K562 treated with DMSO at 1 percent for 12 hours (cell line): ENCODE data around the gene WDR11. TPM values are rescaled to one million over a fixed set of nuclear protein-coding genes. Genes with fewer than 3 reads are reported as not detected.

Experiments
- total RNA-seq: library from RNA; unstranded; fragments of 300-600 nt; gene quantifications from 2 replicates; pipeline ENCODE4 v1.2.3, GENCODE V29; 2022; ENCODE audit not compliant: insufficient read depth

WDR11 gene
- 12.5 and 30.6 TPM in 2 replicates for total RNA-seq

GRCh38 chr10:120850911-120851865 is at the start of gene WDR11:
Gene WDR11, plus strand, starts transcription at chr10:120851362. Its CDS starts 59 bp downstream, at chr10:120851421.

